ENCODE results near the gene UBE3C.

UBE3C gene

DNA sequence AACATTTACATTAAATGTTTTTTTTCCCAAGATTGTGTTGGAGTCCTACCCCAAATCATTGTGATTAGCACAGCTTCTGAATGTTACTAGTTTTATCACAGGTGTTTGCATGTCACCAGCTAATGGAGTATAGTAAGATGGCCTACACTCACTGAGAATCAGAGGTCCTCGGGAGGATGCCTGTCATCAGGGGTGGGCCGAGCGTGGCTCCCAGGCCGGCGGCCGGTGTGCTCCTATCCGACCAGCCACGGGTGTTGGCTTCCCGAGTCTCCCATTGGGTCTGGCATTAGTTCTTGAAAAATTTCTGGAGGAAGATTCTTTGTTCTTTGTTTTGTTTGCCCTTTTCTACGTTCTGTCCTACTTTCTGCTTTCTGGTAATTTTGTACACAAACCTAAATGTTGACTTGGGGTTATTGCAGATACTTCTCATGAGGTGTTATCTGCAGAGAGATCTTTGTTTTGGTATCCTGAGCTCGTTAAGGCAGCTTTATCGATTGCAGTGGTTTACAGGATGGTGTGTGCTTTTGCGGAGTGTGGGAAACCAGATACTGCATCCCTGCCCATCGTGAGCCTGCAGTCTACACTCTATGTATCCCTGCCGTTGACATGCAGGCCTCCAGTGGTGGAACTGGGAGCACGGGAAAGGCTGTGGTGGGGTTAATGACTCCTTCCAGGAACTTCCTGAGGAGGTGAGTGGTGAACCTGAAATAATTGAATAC is 130.8 kb downstream of the UBE3C start:
- DNase-seq (ENCODE audit: low read depth, low spot score): no peak
- CTCF ChIA-PET: interaction anchor here (0.8 to 6.0 kb wide), 3 partner anchors 14 to 300 kb away, joined by 3 to 40 read pairs (median 3); no protein-coding TSS in a partner anchor
- POLR2A ChIA-PET: no interaction called here
- no peak overlapping the region for H3K4me3 ChIP-seq (ENCODE audit: low read depth, low read length)
- TF ChIP-seq, protein P1, sequence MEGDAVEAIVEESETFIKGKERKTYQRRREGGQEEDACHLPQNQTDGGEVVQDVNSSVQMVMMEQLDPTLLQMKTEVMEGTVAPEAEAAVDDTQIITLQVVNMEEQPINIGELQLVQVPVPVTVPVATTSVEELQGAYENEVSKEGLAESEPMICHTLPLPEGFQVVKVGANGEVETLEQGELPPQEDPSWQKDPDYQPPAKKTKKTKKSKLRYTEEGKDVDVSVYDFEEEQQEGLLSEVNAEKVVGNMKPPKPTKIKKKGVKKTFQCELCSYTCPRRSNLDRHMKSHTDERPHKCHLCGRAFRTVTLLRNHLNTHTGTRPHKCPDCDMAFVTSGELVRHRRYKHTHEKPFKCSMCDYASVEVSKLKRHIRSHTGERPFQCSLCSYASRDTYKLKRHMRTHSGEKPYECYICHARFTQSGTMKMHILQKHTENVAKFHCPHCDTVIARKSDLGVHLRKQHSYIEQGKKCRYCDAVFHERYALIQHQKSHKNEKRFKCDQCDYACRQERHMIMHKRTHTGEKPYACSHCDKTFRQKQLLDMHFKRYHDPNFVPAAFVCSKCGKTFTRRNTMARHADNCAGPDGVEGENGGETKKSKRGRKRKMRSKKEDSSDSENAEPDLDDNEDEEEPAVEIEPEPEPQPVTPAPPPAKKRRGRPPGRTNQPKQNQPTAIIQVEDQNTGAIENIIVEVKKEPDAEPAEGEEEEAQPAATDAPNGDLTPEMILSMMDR (IDR thresholded peaks at IDR 0.05; ENCODE audit: insufficient read depth, low read length, missing control alignments): no peak

DNA sequence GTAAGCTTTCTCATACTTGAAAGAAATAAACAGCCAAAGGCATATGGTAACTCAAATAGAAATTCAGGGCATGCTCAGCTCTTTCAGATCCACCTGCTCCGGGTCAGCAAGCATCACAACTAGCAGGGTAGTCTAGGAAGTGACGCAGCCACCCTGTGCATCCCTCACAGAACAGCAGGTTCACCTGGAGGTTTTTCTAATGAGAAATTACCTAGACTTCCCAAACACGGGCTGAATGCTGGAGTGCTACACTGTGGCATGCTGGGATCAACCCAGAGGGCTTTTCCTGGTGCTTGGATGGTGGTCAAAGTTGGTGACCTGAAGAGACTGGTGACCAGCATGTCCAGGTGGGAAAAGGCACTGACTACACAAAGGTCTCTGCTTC is 131.3 kb downstream of the UBE3C start:
- ChIA-PET CTCF (interaction anchor here (0.9 to 6.0 kb wide), 2 partner anchors 15 to 19 kb away, joined by 3 to 40 read pairs; no protein-coding TSS in a partner anchor), POLR2A (no interaction called here)
- no peak overlapping the region for H3K4me3 ChIP-seq (ENCODE audit: low read depth, low read length)
- DNase-seq (ENCODE audit: low read depth, low spot score): no peak
- TF ChIP-seq, protein P1 (IDR thresholded peaks at IDR 0.05; ENCODE audit: insufficient read depth, low read length, missing control alignments): no peak

DNA sequence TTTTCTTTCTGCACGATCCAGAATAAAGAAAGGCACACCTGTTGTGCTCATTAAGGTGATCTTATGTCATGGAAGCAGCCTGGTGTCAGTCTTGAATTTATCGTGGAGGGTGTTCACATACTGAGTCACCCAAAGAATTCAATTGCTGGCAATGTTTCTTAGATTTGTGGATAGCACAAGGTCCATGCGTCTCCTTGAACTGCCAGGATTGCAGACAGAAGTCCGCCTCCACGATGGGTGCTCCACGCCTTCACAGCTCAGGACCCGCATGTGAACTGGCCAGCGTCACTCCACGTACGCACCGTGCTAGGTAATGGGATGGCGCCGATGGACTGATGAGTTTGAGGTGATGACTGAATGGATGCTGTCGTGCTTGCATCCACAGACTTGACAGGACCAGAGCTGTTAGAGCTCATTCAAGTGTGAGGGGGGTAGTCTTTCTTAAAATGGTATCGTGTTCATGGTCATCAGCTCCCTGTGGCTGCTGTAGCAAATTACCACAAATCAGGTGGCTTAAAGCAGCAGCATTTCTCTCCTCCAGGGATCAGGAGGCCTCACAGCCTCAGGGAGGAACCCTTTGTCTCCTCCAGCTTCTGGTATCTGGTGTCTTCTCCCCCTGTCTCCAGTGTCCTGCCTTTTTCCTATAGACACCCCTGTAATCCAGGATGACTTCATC is 132.7 kb downstream of the UBE3C start:
- DNase-seq (ENCODE audit: low read depth, low spot score): no peak
- ChIA-PET CTCF (interaction anchor here (0.8 to 6.1 kb wide), 8 partner anchors 10 to 303 kb away, joined by 3 to 50 read pairs (median 20); no protein-coding TSS in a partner anchor), POLR2A (interaction anchor here (0.8 kb wide), 1 partner anchor 66 kb away, joined by 3 read pairs; no protein-coding TSS in a partner anchor)
- no peak overlapping the region for H3K4me3 ChIP-seq (ENCODE audit: low read depth, low read length)
- TF ChIP-seq, protein P1 (IDR thresholded peaks at IDR 0.05; ENCODE audit: insufficient read depth, low read length, missing control alignments): no peak

DNA sequence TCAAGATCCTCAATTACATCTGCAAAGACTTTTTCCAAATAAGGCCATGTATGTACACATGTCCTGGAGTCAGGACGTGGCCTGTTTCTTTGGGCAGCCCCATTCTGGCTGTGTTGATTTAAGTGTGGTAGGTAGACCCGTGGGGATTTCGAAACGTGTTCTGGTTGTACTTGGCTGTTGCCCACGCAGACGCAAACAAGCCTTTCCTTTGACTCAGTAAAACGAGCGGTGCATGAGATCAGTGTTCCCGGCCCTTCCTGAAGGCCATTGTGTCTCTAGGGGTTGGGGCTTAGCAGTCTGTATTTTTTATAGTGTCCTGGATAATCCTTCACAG is 133.2 kb downstream of the UBE3C start:
- TF ChIP-seq, protein P1 (IDR thresholded peaks at IDR 0.05; ENCODE audit: insufficient read depth, low read length, missing control alignments): no peak
- ChIA-PET CTCF (interaction anchor here (0.5 to 6.1 kb wide), 13 partner anchors 9 to 303 kb away, joined by 3 to 50 read pairs (median 14); no protein-coding TSS in a partner anchor), POLR2A (interaction anchor here (0.8 kb wide), 1 partner anchor 66 kb away, joined by 3 read pairs; no protein-coding TSS in a partner anchor)
- peak; percentile 99 for DNase-seq (ENCODE audit: low read depth, low spot score)
- no peak overlapping the region for H3K4me3 ChIP-seq (ENCODE audit: low read depth, low read length)

DNA sequence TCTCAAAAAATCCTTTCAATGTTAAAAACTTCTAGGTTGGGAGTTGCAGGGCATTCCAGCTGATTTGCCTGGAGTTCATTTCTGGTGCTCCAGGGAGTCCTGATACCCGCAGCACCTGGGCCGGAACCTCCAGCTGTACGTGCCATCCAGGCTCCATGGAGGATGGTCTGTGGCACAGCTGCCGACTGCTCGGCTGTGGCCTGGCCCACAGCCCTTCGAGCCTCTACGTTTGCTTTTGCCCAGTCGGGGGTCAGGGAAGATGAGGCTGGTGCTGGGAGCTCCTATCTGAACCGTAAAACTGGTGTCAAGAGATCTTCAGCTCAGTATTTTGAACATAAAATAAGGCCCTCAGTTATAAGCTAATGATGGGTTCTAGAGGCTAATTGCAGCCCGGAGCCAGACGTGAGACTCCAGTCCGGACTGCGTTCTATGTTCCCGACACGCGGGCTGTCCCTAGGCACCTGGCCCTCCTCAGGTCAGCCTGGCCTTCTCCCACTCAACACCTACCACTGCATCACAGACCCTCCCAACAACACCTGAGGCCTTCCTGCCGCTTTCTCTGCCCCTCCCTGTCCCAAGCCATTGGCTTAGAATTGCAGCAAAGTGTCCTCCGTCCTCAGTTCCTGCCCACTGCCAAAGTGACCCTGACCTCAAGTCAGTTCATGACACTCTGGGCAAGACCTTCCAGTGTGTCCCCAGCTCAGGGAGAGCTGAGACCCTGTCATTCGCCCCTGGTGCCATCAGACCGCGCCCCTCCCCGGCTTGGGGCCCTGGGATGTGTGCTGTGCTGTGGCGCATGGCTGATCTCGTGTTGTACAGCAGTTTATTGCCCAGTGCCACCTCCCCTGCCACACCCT is 133.9 kb downstream of the UBE3C start:
- TF ChIP-seq, protein P1 (IDR thresholded peaks at IDR 0.05; ENCODE audit: insufficient read depth, low read length, missing control alignments): no peak
- ChIA-PET CTCF (interaction anchor here (0.5 to 6.1 kb wide), 36 partner anchors 9 to 329 kb away, joined by 3 to 50 read pairs (median 8); no protein-coding TSS in a partner anchor), POLR2A (no interaction called here)
- H3K4me3 ChIP-seq (ENCODE audit: low read depth, low read length): no peak overlapping the region
- no peak for DNase-seq (ENCODE audit: low read depth, low spot score)
